NT2/D1 (cell line): ENCODE results near the gene COIL.

Experiments used
- SUZ12 ChIP-seq: IDR thresholded peaks from 2 replicates; pipeline ENCODE4 v1.6.1; 2011; ENCODE audit not compliant: insufficient read length, insufficient read depth; ENCODE audit errors: extremely low read depth
- YY1 ChIP-seq: IDR thresholded peaks from 2 replicates; pipeline ENCODE4 v1.6.1; 2011; ENCODE audit not compliant: insufficient read length, insufficient read depth
- ZNF274 ChIP-seq: IDR thresholded peaks from 2 replicates; pipeline ENCODE4 v1.6.1; 2011; ENCODE audit warnings: mild to moderate bottlenecking, low read depth, low read length

- TF ChIP-seq YY1 (no peak), SUZ12 (no peak), ZNF274 (no peak)
These were observed 17.0 kb upstream of the COIL start, which contains the start of gene SCPEP1 for GRCh38 chr17:56977673-56978395.
